CD8-positive, alpha-beta memory T cell (primary cell): ENCODE measurements around the gene CACNA2D4. TPM values are rescaled to one million over a fixed set of nuclear protein-coding genes. Genes with fewer than 3 reads are reported as not detected.

Experiments
- CTCF ChIA-PET: fragments of 350-600 bp; sonication (Branson Sonifier 250); formaldehyde crosslinking; loops from one replicate; lab custom pipeline; 2021; ENCODE audit warnings: antibody characterized with exemption; lab: Charles Lee
- POLR2A ChIA-PET: fragments of 350-600 bp; sonication (Branson Sonifier 250); formaldehyde crosslinking; loops from one replicate; lab custom pipeline; 2021; ENCODE audit warnings: antibody characterized with exemption; lab: Charles Lee
- DNase-seq, 5 donors: peaks; one replicate each; pipeline versions ENCODE4 v3.0.0 to v3.0.0-alpha.2; 2020 to 2022; ENCODE audit warnings: mixed read lengths in 1 of 5
- H3K27ac ChIP-seq: one replicate; pipeline ENCODE4 v1.7.0; 2013; ENCODE audit warnings: low read depth, mild to moderate bottlenecking, low read length, moderate library complexity
- H3K27me3 ChIP-seq: 2 replicates; pipeline ENCODE4 v1.7.0; 2013; ENCODE audit warnings: low read length, mild to moderate bottlenecking; ENCODE audit not compliant: insufficient read depth, poor library complexity, severe bottlenecking
- H3K36me3 ChIP-seq: 2 replicates; pipeline ENCODE4 v1.7.0; 2013; ENCODE audit warnings: mild to moderate bottlenecking, low read length, moderate library complexity; ENCODE audit not compliant: insufficient read depth
- H3K4me1 ChIP-seq: 2 replicates; pipeline ENCODE4 v1.7.0; 2013; ENCODE audit warnings: mild to moderate bottlenecking, low read length, moderate library complexity; ENCODE audit not compliant: insufficient read depth
- H3K4me3 ChIP-seq: 2 replicates; pipeline ENCODE4 v1.7.0; 2013; ENCODE audit warnings: mild to moderate bottlenecking, low read length
- H3K9me3 ChIP-seq: 2 replicates; pipeline ENCODE4 v1.7.0; 2013; ENCODE audit warnings: mild to moderate bottlenecking, low read length
- H3K27ac Mint-ChIP-seq, 8 donors: one replicate each; pipeline ENCODE4 v1.8.0; 2020 to 2021; ENCODE audit warnings: mixed read lengths in 8 of 8, mild to moderate bottlenecking in 6 of 8, inconsistent platforms in 3 of 8, moderate library complexity in 3 of 8
- H3K27me3 Mint-ChIP-seq, 2 donors: one replicate each; pipeline ENCODE4 v1.8.0; 2020 to 2021; ENCODE audit warnings: mixed read lengths in 2 of 2, mild to moderate bottlenecking in 1 of 2, moderate library complexity in 1 of 2
- H3K36me3 Mint-ChIP-seq, 3 donors: one replicate each; pipeline ENCODE4 v1.8.0; 2020 to 2021; ENCODE audit warnings: mixed read lengths in 3 of 3, inconsistent platforms in 1 of 3, mild to moderate bottlenecking in 1 of 3
- H3K4me1 Mint-ChIP-seq, 3 donors: one replicate each; pipeline ENCODE4 v1.8.0; 2020 to 2021; ENCODE audit warnings: mixed read lengths in 3 of 3, inconsistent platforms in 1 of 3, mild to moderate bottlenecking in 1 of 3
- H3K4me3 Mint-ChIP-seq, 7 donors: one replicate each; pipeline ENCODE4 v1.8.0; 2020 to 2021; ENCODE audit warnings: mixed read lengths in 7 of 7, mild to moderate bottlenecking in 6 of 7, moderate library complexity in 4 of 7, inconsistent platforms in 2 of 7
- H3K9me3 Mint-ChIP-seq, 5 donors: one replicate each; pipeline ENCODE4 v1.8.0; 2020 to 2022; ENCODE audit warnings: mixed read lengths in 5 of 5, mild to moderate bottlenecking in 3 of 5, moderate library complexity in 2 of 5, inconsistent platforms in 1 of 5
- polyA plus RNA-seq: library from polyadenylated mRNA; unstranded; fragments of 300-500 nt; fragmentation: Illumina TruSeq; gene quantifications from one replicate; pipeline ENCODE4 v1.2.3, GENCODE V29; 2021
- total RNA-seq, 2 experiments: library from RNA; stranded (reverse); gene quantifications; one replicate each; pipeline ENCODE4 v1.2.3, GENCODE V29; 2021

Gene CACNA2D4
- total and polyA plus RNA-seq, 3 experiments from 2014 or later: 5.7 to 7.6 (median 6.5) TPM

DNA sequence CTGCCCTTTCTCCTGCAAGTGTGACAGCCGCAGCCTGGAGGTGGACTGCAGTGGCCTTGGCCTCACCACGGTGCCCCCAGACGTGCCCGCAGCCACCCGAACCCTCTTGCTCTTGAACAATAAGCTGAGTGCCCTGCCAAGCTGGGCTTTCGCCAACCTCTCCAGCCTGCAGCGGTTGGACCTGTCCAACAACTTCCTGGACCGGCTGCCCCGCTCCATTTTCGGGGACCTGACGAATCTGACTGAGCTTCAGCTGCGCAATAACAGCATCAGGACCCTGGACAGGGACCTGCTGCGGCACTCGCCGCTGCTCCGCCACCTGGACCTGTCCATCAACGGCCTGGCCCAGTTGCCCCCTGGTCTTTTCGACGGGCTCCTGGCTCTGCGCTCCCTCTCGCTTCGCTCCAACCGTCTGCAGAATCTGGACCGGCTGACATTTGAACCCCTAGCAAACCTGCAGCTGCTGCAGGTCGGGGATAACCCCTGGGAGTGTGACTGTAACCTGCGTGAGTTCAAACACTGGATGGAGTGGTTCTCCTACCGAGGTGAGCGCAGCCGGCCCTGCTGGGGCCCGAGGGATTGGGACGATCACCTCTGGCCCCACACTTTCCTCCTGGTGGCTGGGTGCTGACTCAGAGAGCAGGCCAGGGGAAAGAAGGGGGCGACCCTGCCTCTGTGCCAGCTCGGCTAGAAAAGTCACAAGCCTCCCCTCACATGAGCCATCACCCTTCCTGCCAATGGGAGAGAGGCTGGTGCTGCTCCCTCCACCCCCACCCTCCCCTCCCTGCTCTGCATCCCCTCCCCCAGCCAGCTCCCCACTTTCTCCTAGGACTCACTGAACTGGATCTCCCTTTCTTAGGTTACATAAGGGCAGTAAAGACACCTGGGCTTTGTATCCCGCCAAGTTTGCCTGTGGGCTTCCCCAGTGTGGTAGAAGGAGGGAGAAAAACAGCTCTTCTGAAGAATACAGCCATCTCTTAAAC lies 87.2 kb downstream of the CACNA2D4 start:
- Histone ChIP-seq H3K9me3 (no peaks in the 10 kb centered on the region), H3K4me1 (no peaks in the 10 kb centered on the region), H3K36me3 (no peaks in the 10 kb centered on the region), H3K27me3 (peaks cover 4% of the 10 kb centered on the region), H3K27ac (no peak overlapping the region), H3K4me3 (no peak overlapping the region)
- H3K9me3 Mint-ChIP-seq: no peaks in the 10 kb centered on the region
- ChIA-PET POLR2A (no interaction called here), CTCF (interaction anchor here (1.6 kb wide), 1 partner anchor 108 kb away, joined by 5 read pairs; no protein-coding TSS in a partner anchor)
- no peak for DNase-seq
- H3K27ac Mint-ChIP-seq: no peak overlapping the region
- no peaks in the 10 kb centered on the region for H3K36me3 Mint-ChIP-seq
- H3K4me3 Mint-ChIP-seq: no peak overlapping the region
- no peaks in the 10 kb centered on the region for H3K4me1 Mint-ChIP-seq
- peaks cover 22 to 44% of the 10 kb centered on the region in 2 donors for H3K27me3 Mint-ChIP-seq

DNA sequence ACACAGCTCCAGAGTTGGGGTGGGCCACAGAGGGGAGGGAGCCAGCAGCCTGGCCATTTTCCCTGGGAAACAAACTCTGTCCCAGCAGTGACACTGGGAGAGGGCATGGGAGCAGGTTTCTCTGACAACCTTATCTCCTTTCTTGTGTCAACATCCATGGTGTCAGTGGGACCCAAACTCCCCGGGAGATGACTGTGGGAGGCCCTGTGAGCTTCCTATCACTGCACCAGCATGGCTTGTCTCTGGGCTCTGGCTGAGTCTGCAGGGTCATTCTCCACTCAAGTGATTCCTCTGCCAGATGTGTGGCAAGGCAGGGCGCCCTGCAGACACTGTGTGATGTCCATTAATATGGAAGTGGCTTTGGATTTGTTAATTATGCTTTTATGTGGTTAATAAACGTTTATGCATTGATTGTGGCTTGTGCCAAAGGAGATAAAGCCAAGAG lies 88.0 kb downstream of the CACNA2D4 start:
- H3K9me3 ChIP-seq: no peaks in the 10 kb centered on the region
- H3K4me1 Mint-ChIP-seq: no peaks in the 10 kb centered on the region
- no peak for DNase-seq
- H3K4me1 ChIP-seq: no peaks in the 10 kb centered on the region
- no peaks in the 10 kb centered on the region for H3K36me3 ChIP-seq
- POLR2A ChIA-PET: no interaction called here
- no peak overlapping the region for H3K27ac ChIP-seq
- peaks cover 22 to 48% of the 10 kb centered on the region in 2 donors for H3K27me3 Mint-ChIP-seq
- CTCF ChIA-PET: interaction anchor here (1.6 kb wide), 1 partner anchor 109 kb away, joined by 5 read pairs; no protein-coding TSS in a partner anchor
- no peaks in the 10 kb centered on the region for H3K9me3 Mint-ChIP-seq
- H3K4me3 Mint-ChIP-seq: no peak overlapping the region
- H3K4me3 ChIP-seq: no peak overlapping the region
- no peaks in the 10 kb centered on the region for H3K36me3 Mint-ChIP-seq
- peaks cover 4% of the 10 kb centered on the region for H3K27me3 ChIP-seq
- H3K27ac Mint-ChIP-seq: no peak overlapping the region

DNA sequence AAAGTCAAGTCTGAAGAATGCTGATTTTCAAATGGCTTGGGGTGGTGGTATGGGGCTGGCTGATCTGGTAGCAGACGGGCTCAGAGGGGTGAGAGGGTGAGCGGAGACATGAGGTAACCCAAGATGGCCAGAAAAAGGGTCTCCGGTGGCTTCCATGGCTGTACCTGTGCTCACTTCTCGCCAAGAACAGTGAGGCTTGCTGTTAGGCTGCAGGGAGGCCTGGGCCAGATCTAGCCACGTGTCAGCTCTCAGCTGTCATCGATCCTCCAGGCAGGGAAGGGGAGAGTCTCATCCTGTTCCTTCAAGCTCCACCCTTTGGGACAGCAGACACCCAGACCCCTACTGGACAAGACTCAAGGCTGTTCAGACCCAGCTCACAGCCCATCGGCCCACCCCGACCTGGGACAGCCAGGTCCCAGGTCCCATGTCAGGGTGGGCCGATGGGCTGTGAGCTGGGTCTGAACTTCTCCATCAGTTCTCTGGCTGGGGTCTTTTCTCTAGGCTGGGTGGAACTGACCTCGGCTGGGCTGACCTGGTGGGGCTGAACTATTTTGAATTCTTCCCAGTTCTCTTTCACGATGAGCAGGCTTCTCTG lies 89.0 kb downstream of the CACNA2D4 start:
- Mint-ChIP-seq H3K27me3 (peaks cover 22 to 46% of the 10 kb centered on the region in 2 donors), H3K9me3 (no peaks in the 10 kb centered on the region), H3K27ac (no peak overlapping the region), H3K4me1 (no peaks in the 10 kb centered on the region), H3K36me3 (no peaks in the 10 kb centered on the region), H3K4me3 (no peak overlapping the region)
- H3K27ac ChIP-seq: no peak overlapping the region
- H3K27me3 ChIP-seq: peaks cover 4% of the 10 kb centered on the region
- H3K9me3 ChIP-seq: no peaks in the 10 kb centered on the region
- no peaks in the 10 kb centered on the region for H3K36me3 ChIP-seq
- no peak for DNase-seq
- no peak overlapping the region for H3K4me3 ChIP-seq
- ChIA-PET POLR2A (no interaction called here), CTCF (no interaction called here)
- H3K4me1 ChIP-seq: no peaks in the 10 kb centered on the region

DNA sequence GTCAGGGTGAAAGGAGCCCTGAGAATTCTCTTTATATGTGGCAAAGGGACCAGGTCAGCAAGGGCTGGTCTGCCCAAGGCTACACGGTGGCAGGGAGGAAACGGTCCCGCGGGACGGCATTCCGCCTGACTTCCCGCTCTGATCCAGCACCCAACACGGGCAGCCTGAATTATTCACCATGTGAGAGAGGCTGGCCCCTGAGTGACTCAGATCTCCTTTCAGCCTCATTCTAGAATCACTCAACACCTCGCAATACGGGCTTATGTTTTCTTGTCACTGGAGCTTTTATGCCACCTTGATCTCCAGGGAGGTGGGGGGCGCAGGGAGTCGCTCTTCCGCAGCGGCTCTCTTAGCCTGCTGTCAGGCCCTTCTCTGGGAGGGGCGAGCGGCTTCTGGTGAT lies 89.6 kb downstream of the CACNA2D4 start:
- ChIA-PET POLR2A (no interaction called here), CTCF (no interaction called here)
- Histone ChIP-seq H3K9me3 (no peaks in the 10 kb centered on the region), H3K4me3 (no peak overlapping the region), H3K4me1 (no peaks in the 10 kb centered on the region), H3K27ac (no peak overlapping the region), H3K27me3 (peaks cover 4% of the 10 kb centered on the region), H3K36me3 (no peaks in the 10 kb centered on the region)
- H3K27ac Mint-ChIP-seq: no peak overlapping the region
- no peak overlapping the region for H3K4me3 Mint-ChIP-seq
- H3K27me3 Mint-ChIP-seq: peaks cover 22 to 47% of the 10 kb centered on the region in 2 donors
- H3K36me3 Mint-ChIP-seq: no peaks in the 10 kb centered on the region
- no peaks in the 10 kb centered on the region for H3K4me1 Mint-ChIP-seq
- no peaks in the 10 kb centered on the region for H3K9me3 Mint-ChIP-seq
- no peak for DNase-seq

DNA sequence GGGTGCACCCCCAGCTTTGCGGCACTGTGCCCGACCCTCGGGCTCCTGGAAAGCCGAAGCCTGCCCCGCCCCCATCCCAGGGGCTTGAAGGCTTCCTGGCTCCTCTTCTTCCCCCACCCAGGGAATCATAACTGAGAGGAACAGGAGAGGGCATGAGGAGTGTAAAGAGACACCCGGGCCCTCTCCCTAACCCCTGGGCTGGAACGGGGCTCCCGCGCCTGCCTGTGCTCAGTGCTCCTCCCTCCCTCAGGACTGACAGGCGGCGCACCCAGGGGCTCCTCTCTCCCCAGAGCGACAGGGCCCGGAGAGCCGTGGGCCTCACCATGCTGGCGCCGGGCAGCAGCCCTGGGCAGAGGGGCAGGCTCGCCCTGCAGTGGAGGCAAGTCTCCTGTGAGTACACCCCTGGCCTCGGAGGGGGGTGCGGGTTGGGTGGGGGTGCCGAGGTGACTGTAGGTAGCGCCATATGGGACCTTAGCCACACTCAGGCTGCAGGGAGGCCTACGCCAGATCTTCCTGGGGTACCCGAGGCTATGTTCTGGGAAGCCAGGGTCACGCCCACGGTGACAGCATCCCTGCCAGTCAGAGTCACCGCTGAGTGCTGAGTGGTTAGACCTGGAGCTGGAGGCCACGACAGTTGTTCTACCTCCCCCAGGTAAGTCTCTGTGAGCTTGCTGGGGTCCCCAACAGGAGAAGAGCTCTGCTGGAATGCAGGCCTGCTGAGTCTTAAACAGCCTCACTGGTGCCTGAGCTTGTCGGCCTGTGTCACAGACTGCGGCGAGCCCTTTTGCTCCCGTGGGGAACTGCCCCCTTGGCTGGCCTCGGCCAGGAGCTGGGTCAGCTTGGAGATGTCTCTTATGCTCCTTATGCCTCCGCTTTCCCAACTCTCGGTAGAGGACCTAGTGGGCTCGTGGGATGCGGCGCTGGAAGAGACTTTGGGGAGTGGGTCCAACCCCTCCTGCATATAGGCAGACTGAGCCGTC lies 90.3 kb downstream of the CACNA2D4 start:
- H3K4me3 ChIP-seq: no peak overlapping the region
- H3K36me3 ChIP-seq: no peaks in the 10 kb centered on the region
- Mint-ChIP-seq H3K27ac (no peak overlapping the region), H3K4me3 (no peak overlapping the region), H3K9me3 (no peaks in the 10 kb centered on the region), H3K36me3 (no peaks in the 10 kb centered on the region), H3K27me3 (peaks cover 26 to 44% of the 10 kb centered on the region in 2 donors), H3K4me1 (no peaks in the 10 kb centered on the region)
- no peak overlapping the region for H3K27ac ChIP-seq
- CTCF ChIA-PET: no interaction called here
- no peaks in the 10 kb centered on the region for H3K9me3 ChIP-seq
- DNase-seq: no peak
- H3K27me3 ChIP-seq: peaks cover 4% of the 10 kb centered on the region
- POLR2A ChIA-PET: no interaction called here
- no peaks in the 10 kb centered on the region for H3K4me1 ChIP-seq

DNA sequence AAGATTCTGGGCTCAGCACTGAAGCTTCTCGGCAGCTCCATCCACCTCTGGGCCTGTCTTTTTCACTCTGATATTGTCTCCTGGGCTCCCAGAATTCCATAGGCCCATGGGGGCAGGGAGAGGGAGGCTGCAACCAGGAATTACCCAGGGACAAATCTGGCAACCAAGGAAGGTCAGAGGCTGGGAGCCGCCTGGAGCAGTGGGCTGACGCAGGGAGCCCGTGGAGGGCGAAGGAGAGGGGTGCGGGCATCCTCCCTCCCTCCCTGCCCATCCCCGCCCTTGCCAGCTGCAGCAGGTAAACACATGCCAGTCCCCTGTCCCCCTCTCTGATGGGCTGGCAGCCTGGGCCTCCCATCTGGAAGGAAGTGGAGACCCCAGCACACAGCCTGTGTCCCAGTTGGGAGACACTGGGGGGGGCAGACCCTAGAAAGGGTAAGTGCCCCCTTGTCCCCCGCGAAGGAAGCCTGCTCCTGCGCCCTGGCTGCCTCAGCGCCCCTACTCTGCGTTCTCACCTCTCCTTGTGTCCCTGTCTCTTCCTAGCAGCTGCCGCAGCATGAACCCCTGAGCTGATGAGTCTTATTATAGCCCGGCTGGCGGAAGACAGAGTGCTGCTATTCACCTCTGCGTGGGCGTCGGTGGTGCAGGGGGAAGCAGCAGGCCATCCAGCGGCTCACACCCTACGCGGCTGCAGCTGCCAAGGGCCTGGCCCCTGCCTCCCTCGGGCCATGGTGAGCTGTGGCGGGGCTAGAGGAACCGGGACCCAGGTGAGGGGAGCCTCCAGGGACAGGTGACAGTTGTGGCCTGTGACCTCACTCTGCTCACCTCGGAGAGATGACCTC lies 91.4 kb downstream of the CACNA2D4 start:
- no peaks in the 10 kb centered on the region for H3K4me1 ChIP-seq
- no peak overlapping the region for H3K27ac ChIP-seq
- no peaks in the 10 kb centered on the region for H3K9me3 ChIP-seq
- no peak overlapping the region for H3K4me3 ChIP-seq
- no peak overlapping the region for H3K27ac Mint-ChIP-seq
- H3K4me1 Mint-ChIP-seq: no peaks in the 10 kb centered on the region
- DNase-seq: no peak
- ChIA-PET CTCF (no interaction called here), POLR2A (no interaction called here)
- no peak overlapping the region for H3K4me3 Mint-ChIP-seq
- no peaks in the 10 kb centered on the region for H3K36me3 ChIP-seq
- no peaks in the 10 kb centered on the region for H3K9me3 Mint-ChIP-seq
- H3K27me3 ChIP-seq: peaks cover 4% of the 10 kb centered on the region
- peaks cover 24 to 44% of the 10 kb centered on the region in 2 donors for H3K27me3 Mint-ChIP-seq
- H3K36me3 Mint-ChIP-seq: no peaks in the 10 kb centered on the region

DNA sequence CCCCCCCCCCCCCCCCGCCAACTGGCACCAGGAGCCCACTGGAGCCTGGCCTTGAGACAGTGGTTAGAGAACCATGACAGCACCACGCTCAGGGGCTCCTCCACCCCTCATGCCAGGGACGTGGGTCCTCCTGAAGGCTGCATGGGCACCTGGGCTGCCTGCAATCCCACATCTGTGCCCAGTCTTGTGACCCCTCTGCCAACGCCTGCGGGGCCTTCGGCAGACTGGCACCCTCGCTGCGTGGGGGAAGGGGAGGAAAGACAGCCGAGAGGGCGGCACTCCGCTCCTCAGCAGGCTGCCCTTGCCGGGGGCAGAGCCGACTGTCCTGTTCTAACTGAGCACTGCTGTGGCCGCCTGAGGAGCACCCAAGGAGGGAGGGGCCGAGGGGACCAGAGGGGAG lies 92.1 kb downstream of the CACNA2D4 start:
- H3K27ac Mint-ChIP-seq: no peak overlapping the region
- peaks cover 4% of the 10 kb centered on the region for H3K27me3 ChIP-seq

More for the DNA sequence above, 92.1 kb downstream of the CACNA2D4 start:
- H3K27me3 Mint-ChIP-seq: peaks cover 20 to 42% of the 10 kb centered on the region in 2 donors
- H3K27ac ChIP-seq: no peak overlapping the region
- H3K4me3 Mint-ChIP-seq: no peak overlapping the region
- H3K4me3 ChIP-seq: no peak overlapping the region
- H3K9me3 ChIP-seq: no peaks in the 10 kb centered on the region
- H3K9me3 Mint-ChIP-seq: no peaks in the 10 kb centered on the region
- no peak for DNase-seq
- CTCF ChIA-PET: no interaction called here
- H3K36me3 Mint-ChIP-seq: no peaks in the 10 kb centered on the region
- POLR2A ChIA-PET: interaction anchor here (0.6 kb wide), 1 partner anchor 19 kb away, joined by 4 read pairs; no protein-coding TSS in a partner anchor
- no peaks in the 10 kb centered on the region for H3K4me1 ChIP-seq
- H3K4me1 Mint-ChIP-seq: no peaks in the 10 kb centered on the region
- no peaks in the 10 kb centered on the region for H3K36me3 ChIP-seq
